B cell (primary cell): ENCODE results near the gene TAF12. TPM values are rescaled to one million over a fixed set of nuclear protein-coding genes. Genes with fewer than 3 reads are reported as not detected.
"Not testable (repeated sequence)": the region's sequence is repeated elsewhere in the genome, so short reads cannot be mapped to it uniquely, and the experiment has no call there.

Experiments
- ATAC-seq: fragments of 200-7000 bp; cut with Tn5 transposase; one replicate; pipeline ENCODE4 v1.10.0; 2021; ENCODE audit warnings: low read depth, mild to moderate bottlenecking, moderate number of reproducible peaks, moderate library complexity
- CTCF ChIA-PET: fragments of 350-600 bp; sonication (Branson Sonifier 250); formaldehyde crosslinking; loops from one replicate; lab custom pipeline; 2021; ENCODE audit warnings: antibody characterized with exemption, inconsistent platforms; lab: Charles Lee
- POLR2A ChIA-PET: fragments of 350-600 bp; sonication (Branson Sonifier 250); formaldehyde crosslinking; loops from one replicate; lab custom pipeline; 2021; ENCODE audit warnings: antibody characterized with exemption; lab: Charles Lee
- DNase-seq: peaks from one replicate; pipeline ENCODE4 v3.0.0; 2013
- H2AFZ ChIP-seq: 2 replicates; pipeline ENCODE4 v1.6.1; 2012; ENCODE audit warnings: mild to moderate bottlenecking, low read depth, low read length; ENCODE audit not compliant: insufficient read depth, poor library complexity, severe bottlenecking
- H3K27ac ChIP-seq, 2 donors: 1 replicate in 1 of 2; 2 replicates in 1 of 2; pipeline ENCODE4 v1.5.1; 2012 to 2013; ENCODE audit warnings: low read length in 2 of 2, mild to moderate bottlenecking in 2 of 2, moderate library complexity in 1 of 2
- H3K27me3 ChIP-seq, 4 experiments: fragments of 200-600 bp in 1 of 4; sonication (generic) in 1 of 4; replicated peaks in 1 of 4; 1 replicate in 2 of 4; 2 replicates in 2 of 4; pipeline versions ENCODE4 v1.6.1 to v1.7.0; 2013 to 2016; ENCODE audit warnings: low read length in 3 of 4, mild to moderate bottlenecking in 2 of 4, mixed read lengths in 1 of 4, moderate library complexity in 1 of 4; ENCODE audit not compliant: insufficient read depth in 4 of 4, control insufficient read depth in 3 of 4; ENCODE audit errors: control extremely low read depth in 1 of 4
- H3K36me3 ChIP-seq, 2 experiments: replicated peaks in 1 of 2; 1 replicate in 1 of 2; 2 replicates in 1 of 2; pipeline versions ENCODE4 v1.6.1 to v1.7.1; 2013; ENCODE audit warnings: low read length in 1 of 2; ENCODE audit not compliant: insufficient read depth in 2 of 2, control insufficient read depth in 1 of 2; ENCODE audit errors: control extremely low read depth in 1 of 2, extremely low read depth in 1 of 2
- H3K4me1 ChIP-seq, 2 donors: fragments of 200-600 bp in 1 of 2; sonication (generic) in 1 of 2; 1 replicate in 1 of 2; 2 replicates in 1 of 2; pipeline versions ENCODE4 v1.5.1 to v1.6.1; 2013 to 2017; ENCODE audit warnings: low read length in 2 of 2; ENCODE audit not compliant: control insufficient read depth in 2 of 2, insufficient read depth in 2 of 2
- H3K4me2 ChIP-seq: replicated peaks from 2 replicates; pipeline ENCODE3; 2012; ENCODE audit warnings: mild to moderate bottlenecking, low read depth, low read length; ENCODE audit not compliant: poor library complexity, severe bottlenecking
- H3K4me3 ChIP-seq, 5 experiments: fragments of 200-600 bp in 1 of 5; sonication (generic) in 1 of 5; 1 replicate in 3 of 5; 2 replicates in 2 of 5; pipeline versions ENCODE4 v1.5.1 to v1.7.0; 2011 to 2016; ENCODE audit warnings: low read length in 4 of 5, mild to moderate bottlenecking in 4 of 5, low read depth in 2 of 5, control low read depth in 1 of 5, moderate library complexity in 1 of 5; ENCODE audit not compliant: insufficient read depth in 1 of 5; ENCODE audit errors: control extremely low read depth in 1 of 5, extremely low read depth in 1 of 5
- H3K79me2 ChIP-seq: fragments of 200-600 bp; sonication (generic); one replicate; pipeline ENCODE4 v1.6.0; 2016; ENCODE audit warnings: low read length; ENCODE audit not compliant: control insufficient read depth, insufficient read depth
- H3K9ac ChIP-seq: fragments of 200-600 bp; sonication (generic); 2 replicates; pipeline ENCODE4 v1.6.1; 2017; ENCODE audit warnings: mild to moderate bottlenecking, low read length, moderate library complexity
- H3K9me3 ChIP-seq, 3 donors: one replicate each; pipeline versions ENCODE4 v1.6.1 to v1.7.1; 2013; ENCODE audit warnings: low read length in 2 of 3; ENCODE audit not compliant: control insufficient read depth in 2 of 3, insufficient read depth in 1 of 3; ENCODE audit errors: control extremely low read depth in 1 of 3
- H4K20me1 ChIP-seq: 2 replicates; pipeline ENCODE4 v1.6.0; 2012; ENCODE audit warnings: mild to moderate bottlenecking, low read length; ENCODE audit not compliant: insufficient read depth, control insufficient read depth, poor library complexity, severe bottlenecking
- H3K27ac Mint-ChIP-seq: one replicate; pipeline ENCODE4 v1.8.0; 2021; ENCODE audit warnings: mixed read lengths
- H3K27me3 Mint-ChIP-seq: one replicate; pipeline ENCODE4 v1.8.0; 2021; ENCODE audit warnings: mixed read lengths
- H3K4me1 Mint-ChIP-seq: one replicate; pipeline ENCODE4 v1.8.0; 2021; ENCODE audit warnings: mixed read lengths
- H3K4me3 Mint-ChIP-seq: one replicate; pipeline ENCODE4 v1.8.0; 2021; ENCODE audit warnings: mixed read lengths
- H3K9me3 Mint-ChIP-seq: one replicate; pipeline ENCODE4 v1.8.0; 2022; ENCODE audit warnings: mixed read lengths; ENCODE audit not compliant: insufficient read depth
- EZH2 ChIP-seq: IDR thresholded peaks from 2 replicates; pipeline ENCODE4 v1.6.1; 2012; ENCODE audit warnings: borderline replicate concordance, low read depth, mild to moderate bottlenecking, moderate library complexity, low read length; ENCODE audit not compliant: insufficient read depth, poor library complexity, severe bottlenecking
- WGBS: methylation state at CpG from one replicate; pipeline ENCODE4 v1.1.5; 2013; ENCODE audit warnings: missing lambda C conversion rate; ENCODE audit not compliant: insufficient coverage; 5-methylcytosine and 5-hydroxymethylcytosine counted together
- intact Hi-C: fragments of 100-400 bp; cut with micrococcal nuclease; formaldehyde crosslinking; loops from one replicate; pipeline ENCODE4 v1.10.0; 2022
- polyA plus RNA-seq: library from polyadenylated mRNA; depleted of rRNA; stranded (reverse); fragments of >200 nt; gene quantifications from 2 replicates; pipeline ENCODE4 v1.2.3, GENCODE V29; 2012
- total RNA-seq, 2 donors: library from RNA; stranded (reverse); fragments of 120-200 nt in 1 of 2; gene quantifications; 1 replicate in 1 of 2; 2 replicates in 1 of 2; pipeline versions ENCODE4 v1.2.3 to v1.2.4, GENCODE V29; 2013 to 2022
- TF ChIP-seq, protein P1 (sequence below): fragments of 200-600 bp; IDR thresholded peaks from one replicate; pipeline ENCODE4 v1.8.0; 2022; ENCODE audit warnings: antibody characterized with exemption, mild to moderate bottlenecking

The TAF12 gene
- total and polyA plus RNA-seq, 2 donors (not counting 1 experiment from before 2014, with no cell fraction given) = 15.8 to 19.1 TPM

DNA sequence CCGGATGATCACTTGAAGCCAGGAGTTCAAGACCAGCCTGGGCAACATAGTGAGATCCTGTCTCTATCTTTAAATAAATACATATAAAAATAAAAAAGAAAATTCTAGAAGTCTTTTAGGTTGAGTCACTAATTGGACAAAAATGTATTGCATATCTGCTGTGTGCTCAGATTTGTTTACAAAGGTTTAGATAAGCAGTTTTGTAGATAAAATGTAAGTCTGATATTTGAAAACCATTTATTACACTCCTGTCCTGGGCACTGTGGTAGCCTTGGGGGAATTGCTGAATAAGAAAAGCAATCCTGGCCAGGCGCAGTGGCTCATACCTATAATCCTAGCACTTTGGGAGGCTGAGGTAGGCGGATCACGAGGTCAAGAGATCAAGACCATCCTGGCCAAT, 37.3 kb upstream of the TAF12 start:
- no peak for DNase-seq
- no peak overlapping the region for H2AFZ ChIP-seq
- H3K9me3 ChIP-seq = no peaks in the 10 kb centered on the region
- H3K27me3 ChIP-seq = no peaks in the 10 kb centered on the region
- no peaks in the 10 kb centered on the region for H3K9me3 Mint-ChIP-seq
- no peak overlapping the region for H3K27ac Mint-ChIP-seq
- no peak overlapping the region for H3K27ac ChIP-seq
- TF ChIP-seq, protein P1, sequence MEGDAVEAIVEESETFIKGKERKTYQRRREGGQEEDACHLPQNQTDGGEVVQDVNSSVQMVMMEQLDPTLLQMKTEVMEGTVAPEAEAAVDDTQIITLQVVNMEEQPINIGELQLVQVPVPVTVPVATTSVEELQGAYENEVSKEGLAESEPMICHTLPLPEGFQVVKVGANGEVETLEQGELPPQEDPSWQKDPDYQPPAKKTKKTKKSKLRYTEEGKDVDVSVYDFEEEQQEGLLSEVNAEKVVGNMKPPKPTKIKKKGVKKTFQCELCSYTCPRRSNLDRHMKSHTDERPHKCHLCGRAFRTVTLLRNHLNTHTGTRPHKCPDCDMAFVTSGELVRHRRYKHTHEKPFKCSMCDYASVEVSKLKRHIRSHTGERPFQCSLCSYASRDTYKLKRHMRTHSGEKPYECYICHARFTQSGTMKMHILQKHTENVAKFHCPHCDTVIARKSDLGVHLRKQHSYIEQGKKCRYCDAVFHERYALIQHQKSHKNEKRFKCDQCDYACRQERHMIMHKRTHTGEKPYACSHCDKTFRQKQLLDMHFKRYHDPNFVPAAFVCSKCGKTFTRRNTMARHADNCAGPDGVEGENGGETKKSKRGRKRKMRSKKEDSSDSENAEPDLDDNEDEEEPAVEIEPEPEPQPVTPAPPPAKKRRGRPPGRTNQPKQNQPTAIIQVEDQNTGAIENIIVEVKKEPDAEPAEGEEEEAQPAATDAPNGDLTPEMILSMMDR = no peak
- no peak for TF ChIP-seq EZH2
- no peaks in the 10 kb centered on the region for H3K27me3 Mint-ChIP-seq
- no CpG with 5 or more reads among the region's 4 CpGs for WGBS
- H3K79me2 ChIP-seq = peaks cover 66% of the 10 kb centered on the region
- H3K4me1 Mint-ChIP-seq = peaks cover 3% of the 10 kb centered on the region
- H3K36me3 ChIP-seq = peaks cover 8 to 25% of the 10 kb centered on the region in 2 experiments
- CTCF ChIA-PET = no interaction called here
- no peaks in the 10 kb centered on the region for H3K4me1 ChIP-seq
- ATAC-seq = no peak
- H3K4me3 ChIP-seq = no peak overlapping the region
- H3K9ac ChIP-seq = no peak overlapping the region
- no peak overlapping the region for H3K4me2 ChIP-seq
- H4K20me1 ChIP-seq = peaks cover 25% of the 10 kb centered on the region
- POLR2A ChIA-PET = no interaction called here
- no peak overlapping the region for H3K4me3 Mint-ChIP-seq
- intact Hi-C loops = no loop called here

DNA sequence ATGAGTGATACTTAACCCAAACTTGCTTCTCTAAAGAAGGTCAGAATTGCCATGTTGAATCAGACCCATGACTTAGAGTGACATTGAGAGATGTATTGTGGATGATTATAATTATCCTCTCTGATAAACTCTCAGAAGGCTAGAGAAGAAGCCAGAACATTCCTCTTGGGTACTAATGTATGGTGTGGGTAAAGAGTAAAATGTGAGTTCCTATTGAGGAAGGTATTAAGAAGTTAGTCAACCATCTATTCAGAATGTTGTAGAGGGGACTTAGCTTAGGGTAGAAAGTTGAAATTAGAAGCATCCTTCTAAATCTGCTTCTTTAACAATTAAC, 33.0 kb upstream of the TAF12 start:
- no peak overlapping the region for H3K27ac Mint-ChIP-seq
- peaks cover 25% of the 10 kb centered on the region for H4K20me1 ChIP-seq
- no peaks in the 10 kb centered on the region for H3K9me3 ChIP-seq
- CTCF ChIA-PET = interaction anchor here (0.7 kb wide), 1 partner anchor 60 kb away, joined by 3 read pairs; no protein-coding TSS in a partner anchor
- H3K4me1 ChIP-seq = no peaks in the 10 kb centered on the region
- H3K4me1 Mint-ChIP-seq = peaks cover 6% of the 10 kb centered on the region
- ATAC-seq (no peak), DNase-seq (no peak)
- H3K4me3 Mint-ChIP-seq = no peak overlapping the region
- H3K36me3 ChIP-seq = no peaks in the 10 kb centered on the region
- no peaks in the 10 kb centered on the region for H3K9me3 Mint-ChIP-seq
- TF ChIP-seq EZH2 = no peak
- TF ChIP-seq, protein P1 = no peak
- peaks cover 91% of the 10 kb centered on the region for H3K79me2 ChIP-seq
- no peak overlapping the region for H3K9ac ChIP-seq
- POLR2A ChIA-PET = interaction anchor here (0.6 kb wide), 1 partner anchor 832 kb away, joined by 6 read pairs; no protein-coding TSS in a partner anchor
- no peak overlapping the region for H3K4me3 ChIP-seq
- no peaks in the 10 kb centered on the region for H3K27me3 Mint-ChIP-seq
- intact Hi-C loops = no loop called here
- H3K4me2 ChIP-seq = no peak overlapping the region
- H2AFZ ChIP-seq = no peak overlapping the region
- no peaks in the 10 kb centered on the region for H3K27me3 ChIP-seq
- no peak overlapping the region for H3K27ac ChIP-seq

GRCh38 chr1:28672971-28673370, 30.1 kb upstream of the TAF12 start:
- H3K27me3 Mint-ChIP-seq, H2AFZ ChIP-seq, H3K27ac ChIP-seq, ATAC-seq, H4K20me1 ChIP-seq, H3K27ac Mint-ChIP-seq, DNase-seq, H3K36me3 ChIP-seq, intact Hi-C loops, CTCF ChIA-PET, H3K9ac ChIP-seq, H3K4me3 Mint-ChIP-seq, H3K4me3 ChIP-seq, POLR2A ChIA-PET, H3K9me3 Mint-ChIP-seq, H3K27me3 ChIP-seq, H3K9me3 ChIP-seq, H3K4me2 ChIP-seq: not testable (repeated sequence)
- peaks cover 19% of the 10 kb centered on the region for H3K4me1 Mint-ChIP-seq
- Histone ChIP-seq H3K4me1 (peaks cover 5 to 18% of the 10 kb centered on the region in 2 donors), H3K79me2 (peaks cover 71% of the 10 kb centered on the region)
- 98% methylated on average over 10 of the region's 15 CpGs for WGBS
